K562 (cell line): Measurements from ENCODE around the gene MRPL4. TPM values are rescaled to one million over a fixed set of nuclear protein-coding genes. Genes with fewer than 3 reads are reported as not detected.

ENCODE experiments used
- ARHGAP35 ChIP-seq: fragments of 450-650 bp; IDR thresholded peaks from 2 replicates; pipeline ENCODE4 v1.6.1; 2018; ENCODE audit not compliant: partially characterized antibody
- ARID4B ChIP-seq: sonication (generic); formaldehyde crosslinking; IDR thresholded peaks from 2 replicates; pipeline ENCODE4 v1.8.0; 2022; ENCODE audit warnings: mild to moderate bottlenecking, missing genetic modification reagents
- CXXC5 ChIP-seq: fragments of 250-450 bp; sonication (Bioruptor Pico); IDR thresholded peaks from 2 replicates; pipeline ENCODE4 v1.8.0; 2022; ENCODE audit warnings: inconsistent platforms, mild to moderate bottlenecking, moderate library complexity
- EGR1 ChIP-seq: fragments of 450-650 bp; conservative IDR thresholded peaks from 2 replicates; pipeline ENCODE4 v1.6.1; 2017; ENCODE audit warnings: mild to moderate bottlenecking
- GATAD2A ChIP-seq: fragments of 450-650 bp; IDR thresholded peaks from 2 replicates; pipeline ENCODE4 v1.6.1; 2017
- HNRNPL ChIP-seq: fragments of 200-400 bp; formaldehyde crosslinking; IDR thresholded peaks from 2 replicates; pipeline ENCODE4 v1.6.1; 2017; ENCODE audit warnings: low read depth, mild to moderate bottlenecking, low read length
- JUN ChIP-seq, 2 experiments: sonication (generic) in 1 of 2; formaldehyde crosslinking in 1 of 2; IDR thresholded peaks; 2 replicates each; pipeline versions ENCODE4 v1.6.1 to v1.8.0; 2012 to 2022; ENCODE audit warnings: borderline replicate concordance in 2 of 2, mild to moderate bottlenecking in 2 of 2, improper control_type of control experiment in 1 of 2, low read depth in 1 of 2, low read length in 1 of 2, missing genetic modification reagents in 1 of 2
- POLR2B ChIP-seq: fragments of 450-650 bp; IDR thresholded peaks from 2 replicates; pipeline ENCODE4 v1.6.1; 2018; ENCODE audit warnings: low read depth; ENCODE audit not compliant: partially characterized antibody
- RBM22 ChIP-seq: fragments of 200-400 bp; formaldehyde crosslinking; IDR thresholded peaks from 2 replicates; pipeline ENCODE4 v1.6.1; 2018; ENCODE audit warnings: low read length, low read depth; ENCODE audit not compliant: poor library complexity, severe bottlenecking
- RCOR1 ChIP-seq, 2 experiments: IDR thresholded peaks; 2 replicates each; pipeline ENCODE4 v1.6.1; 2012; ENCODE audit warnings: low read depth in 2 of 2, low read length in 2 of 2, borderline replicate concordance in 1 of 2, improper control_type of control experiment in 1 of 2
- ZNF740 ChIP-seq, 3 experiments: fragments of 200-800 bp in 1 of 3; sonication (Bioruptor generic) in 1 of 3; sonication (generic) in 1 of 3; formaldehyde crosslinking in 1 of 3; IDR thresholded peaks; 2 replicates each; pipeline versions ENCODE4 v1.6.1 to v1.8.0; 2016 to 2022; ENCODE audit warnings: mild to moderate bottlenecking in 2 of 3, missing compliant biosample characterization in 2 of 3, missing genetic modification characterization in 2 of 3, missing genetic modification reagents in 1 of 3
- polyA plus RNA-seq, 8 experiments: library from polyadenylated mRNA; depleted of rRNA in 4 of 8; stranded (reverse) in 5 of 8; unstranded in 3 of 8; fragments of >200 nt; fragmentation: Nextera tagmentation in 2 of 8; fragmentation: Illumina TruSeq in 1 of 8; extraction: Ambion mirVana in 2 of 8; extraction: Trizol in 1 of 8; gene quantifications; 2 replicates each; pipeline versions ENCODE4 v1.2.1 to v1.2.3, GENCODE V29; 2011 to 2014; ENCODE audit warnings: inconsistent platforms in 1 of 8, missing spikeins in 1 of 8
- total RNA-seq, 7 experiments: library from RNA; depleted of rRNA in 6 of 7; stranded (reverse); fragments of >200 nt in 6 of 7; fragmentation: Illumina TruSeq in 2 of 7; extraction: Trizol in 2 of 7; gene quantifications; 2 replicates each; pipeline versions ENCODE4 v1.2.1 to v1.2.3, GENCODE V29; 2011 to 2021; ENCODE audit warnings: low replicate concordance in 1 of 7
- TF ChIP-seq, protein P1 (sequence below): fragments of 450-650 bp; IDR thresholded peaks from 2 replicates; pipeline ENCODE4 v1.6.1; 2016; ENCODE audit warnings: antibody characterized with exemption

MRPL4 gene
- total and polyA plus RNA-seq, 9 of the 15 experiments (the other 6 are each of a cell fraction or from before 2014, with no cell fraction given): 1.4 to 239 (median 64.9) TPM

DNA sequence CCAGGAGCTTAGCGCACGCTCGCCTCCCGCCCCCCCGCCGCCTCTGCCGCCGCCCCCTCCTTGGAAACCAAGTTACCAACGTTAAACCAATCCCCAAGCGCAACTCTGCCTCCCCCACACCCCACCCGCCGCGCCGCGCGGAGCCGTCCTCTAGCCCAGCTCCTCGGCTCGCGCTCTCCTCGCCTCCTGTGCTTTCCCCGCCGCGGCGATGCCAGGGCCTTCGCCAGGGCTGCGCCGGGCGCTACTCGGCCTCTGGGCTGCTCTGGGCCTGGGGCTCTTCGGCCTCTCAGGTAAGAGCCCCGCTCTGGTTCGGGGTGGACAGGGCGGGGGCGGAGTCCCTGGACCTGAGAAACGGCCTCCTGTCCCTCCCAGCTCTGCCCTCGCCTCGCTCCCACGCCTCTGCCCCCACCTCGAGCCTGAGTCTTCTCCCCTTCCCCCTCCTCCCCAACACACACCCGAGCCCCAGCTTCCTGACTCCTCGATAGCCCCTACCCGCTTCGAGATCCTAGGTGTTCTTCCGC, 37.9 kb downstream of the MRPL4 start, which contains the start of gene ICAM5 (continued):
- TF ChIP-seq ZNF740 (CRISPR knock-in tag; IDR thresholded peaks at IDR 0.05) (peak; percentile 69; the same call in 1 of the 2 replicates), ZNF740 (tag; IDR thresholded peaks at IDR 0.05) (no peak), POLR2B (peak; percentile 29), RBM22 (peak; percentile 27), CXXC5 (CRISPR knock-in tag) (peak; percentile 10; the same call in 1 of the 2 replicates), ARID4B (CRISPR knock-in tag) (peak; percentile 58; the same call in 1 of the 2 replicates), EGR1 (peak; percentile 94), HNRNPL (peak; percentile 87), JUN (IDR thresholded peaks at IDR 0.05; ENCODE audit: borderline replicate concordance, low read depth, low read length) (no peak), JUN (CRISPR knock-in tag; IDR thresholded peaks at IDR 0.05; ENCODE audit: borderline replicate concordance) (0 out of 2 replicates have a peak, but pooled peaks have one; percentile 0), RCOR1 (IDR thresholded peaks at IDR 0.05; ENCODE audit: borderline replicate concordance in 1 of 2, low read depth in 2 of 2, low read length in 2 of 2) (peak in 1 of 2 experiments; percentile 13; a peak in 1 of 4 replicates), GATAD2A (0 out of 2 replicates have a peak, but pooled peaks have one; percentile 7), ARHGAP35 (peak; percentile 8)
- TF ChIP-seq, protein P1, sequence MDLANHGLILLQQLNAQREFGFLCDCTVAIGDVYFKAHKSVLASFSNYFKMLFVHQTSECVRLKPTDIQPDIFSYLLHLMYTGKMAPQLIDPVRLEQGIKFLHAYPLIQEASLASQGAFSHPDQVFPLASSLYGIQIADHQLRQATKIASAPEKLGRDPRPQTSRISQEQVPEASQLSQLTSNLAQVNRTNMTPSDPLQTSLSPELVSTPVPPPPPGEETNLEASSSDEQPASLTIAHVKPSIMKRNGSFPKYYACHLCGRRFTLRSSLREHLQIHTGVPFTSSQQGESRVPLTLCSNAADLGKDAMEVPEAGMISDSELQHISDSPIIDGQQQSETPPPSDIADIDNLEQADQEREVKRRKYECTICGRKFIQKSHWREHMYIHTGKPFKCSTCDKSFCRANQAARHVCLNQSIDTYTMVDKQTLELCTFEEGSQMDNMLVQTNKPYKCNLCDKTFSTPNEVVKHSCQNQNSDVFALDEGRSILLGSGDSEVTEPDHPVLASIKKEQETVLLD: peak; percentile 19; the same call in 1 of the 2 replicates
